Fibroblast of skin of left biceps (primary cell): Measurements from ENCODE around the gene SIGLEC11.
A peak's percentile ranks its signal among the peaks of the same experiment; 100 is the strongest.
"Not testable (repeated sequence)": the region's sequence is repeated elsewhere in the genome, so short reads cannot be mapped to it uniquely, and the experiment has no call there.

Source experiments
- DNase-seq, 2 experiments: peaks; one replicate each; pipeline ENCODE4 v3.0.0-alpha.2; 2013; ENCODE audit warnings: low read depth in 2 of 2

SIGLEC11 gene, protein sequence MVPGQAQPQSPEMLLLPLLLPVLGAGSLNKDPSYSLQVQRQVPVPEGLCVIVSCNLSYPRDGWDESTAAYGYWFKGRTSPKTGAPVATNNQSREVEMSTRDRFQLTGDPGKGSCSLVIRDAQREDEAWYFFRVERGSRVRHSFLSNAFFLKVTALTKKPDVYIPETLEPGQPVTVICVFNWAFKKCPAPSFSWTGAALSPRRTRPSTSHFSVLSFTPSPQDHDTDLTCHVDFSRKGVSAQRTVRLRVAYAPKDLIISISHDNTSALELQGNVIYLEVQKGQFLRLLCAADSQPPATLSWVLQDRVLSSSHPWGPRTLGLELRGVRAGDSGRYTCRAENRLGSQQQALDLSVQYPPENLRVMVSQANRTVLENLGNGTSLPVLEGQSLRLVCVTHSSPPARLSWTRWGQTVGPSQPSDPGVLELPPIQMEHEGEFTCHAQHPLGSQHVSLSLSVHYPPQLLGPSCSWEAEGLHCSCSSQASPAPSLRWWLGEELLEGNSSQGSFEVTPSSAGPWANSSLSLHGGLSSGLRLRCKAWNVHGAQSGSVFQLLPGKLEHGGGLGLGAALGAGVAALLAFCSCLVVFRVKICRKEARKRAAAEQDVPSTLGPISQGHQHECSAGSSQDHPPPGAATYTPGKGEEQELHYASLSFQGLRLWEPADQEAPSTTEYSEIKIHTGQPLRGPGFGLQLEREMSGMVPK

DNA sequence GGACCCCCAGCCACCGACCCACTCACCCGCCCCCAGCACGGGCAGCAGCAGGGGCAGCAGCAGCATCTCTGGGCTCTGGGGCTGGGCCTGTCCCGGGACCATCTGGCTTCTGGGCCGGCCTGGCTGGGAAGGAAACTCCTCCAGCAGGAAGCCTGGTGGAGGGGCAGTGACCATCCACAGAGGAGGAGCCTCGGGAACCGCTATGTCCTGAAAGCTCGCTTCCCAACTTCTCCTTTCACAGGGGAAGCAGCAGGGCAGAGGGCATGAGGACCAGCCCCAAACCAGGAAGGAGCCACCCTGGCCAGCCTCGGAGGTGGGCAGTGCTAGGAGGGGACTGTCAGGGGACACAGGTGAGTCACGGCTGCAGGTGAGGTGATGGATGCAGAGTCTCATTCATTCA is at the start of gene SIGLEC11:
Gene SIGLEC11, minus strand, starts transcription at position 193 of the 400 bp plus-strand sequence. Its CDS starts 91 bp downstream, at position 102.
- not testable (repeated sequence) for DNase-seq

- DNase-seq, result no peak
These were observed 47.6 kb upstream of the SIGLEC11 start for GRCh38 chr19:50008532-50008931.

DNA sequence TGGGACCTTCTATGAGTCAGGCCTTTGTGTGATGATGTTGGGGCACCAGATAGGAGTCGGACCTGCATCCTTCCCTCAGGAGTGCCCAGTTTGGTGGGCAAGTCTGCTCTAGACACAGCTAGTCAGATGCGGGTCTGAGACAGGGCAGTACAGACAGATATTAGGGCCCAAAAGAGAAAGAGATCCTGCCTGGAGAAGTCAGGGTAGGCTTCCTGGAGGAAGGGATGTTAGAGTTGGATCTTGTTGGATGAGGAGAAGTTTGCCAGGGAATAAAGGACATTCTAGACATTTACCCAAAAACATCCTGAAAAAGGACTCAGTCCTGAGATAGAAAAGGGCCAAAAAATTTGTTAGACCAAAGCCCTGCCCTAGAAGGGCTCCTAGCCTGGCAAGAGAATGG is 47.0 kb upstream of the SIGLEC11 start:
- DNase-seq, result no peak

DNA sequence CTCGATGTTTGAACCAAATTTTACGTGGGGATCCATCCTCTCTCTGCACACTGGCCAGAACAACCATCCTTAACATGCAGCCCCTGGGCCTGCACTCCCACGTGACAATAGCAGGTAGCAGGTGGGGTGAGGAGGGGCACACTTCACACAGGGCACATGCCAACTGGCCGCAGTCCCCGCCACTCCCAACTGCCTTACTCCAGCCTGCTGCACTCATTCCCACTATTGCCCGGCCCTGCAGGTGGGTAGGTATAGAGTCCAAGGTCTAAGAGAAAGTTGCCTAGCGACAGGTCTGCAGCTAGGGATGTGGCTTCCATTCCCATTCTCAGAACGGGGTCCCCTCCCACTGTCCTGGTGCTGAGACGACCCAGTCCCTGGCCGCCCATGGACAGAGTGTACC is 46.2 kb upstream of the SIGLEC11 start:
- no peak for DNase-seq

GRCh38 chr19:50005428-50005827 is 44.5 kb upstream of the SIGLEC11 start:
- no peak for DNase-seq

GRCh38 chr19:50003810-50004419 is 42.9 kb upstream of the SIGLEC11 start:
- peak; percentile 85 to 86 for DNase-seq

DNA sequence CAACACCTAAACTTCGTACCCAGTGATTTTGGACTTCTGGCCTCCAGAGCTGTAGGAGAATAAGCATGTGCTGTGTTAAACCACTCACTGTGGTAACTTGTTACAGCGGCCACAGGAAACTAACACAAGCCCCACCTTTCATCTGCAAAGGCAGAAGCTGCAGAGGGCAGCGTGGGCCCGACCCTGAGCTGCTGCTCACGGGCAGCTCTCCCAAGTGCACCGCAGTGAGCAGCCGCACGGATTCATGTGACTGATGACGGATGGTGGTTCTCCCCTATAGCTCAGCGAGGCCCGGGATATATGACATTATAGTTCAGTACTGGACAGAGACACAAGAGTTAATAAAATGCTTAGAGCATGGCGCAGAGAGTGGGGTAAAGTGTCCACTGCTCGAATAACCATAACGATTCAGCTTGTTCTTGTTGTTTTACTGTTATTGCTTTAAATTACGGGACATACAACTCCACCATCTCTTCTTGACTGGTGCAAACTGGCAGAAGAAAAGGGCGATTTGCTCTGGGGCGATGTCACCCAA is 42.3 kb upstream of the SIGLEC11 start:
- no peak for DNase-seq

- DNase-seq, result no peak
These were observed 41.5 kb upstream of the SIGLEC11 start for GRCh38 chr19:50002386-50002960.

GRCh38 chr19:50001775-50002174 is 40.8 kb upstream of the SIGLEC11 start:
- DNase-seq, result no peak

DNA sequence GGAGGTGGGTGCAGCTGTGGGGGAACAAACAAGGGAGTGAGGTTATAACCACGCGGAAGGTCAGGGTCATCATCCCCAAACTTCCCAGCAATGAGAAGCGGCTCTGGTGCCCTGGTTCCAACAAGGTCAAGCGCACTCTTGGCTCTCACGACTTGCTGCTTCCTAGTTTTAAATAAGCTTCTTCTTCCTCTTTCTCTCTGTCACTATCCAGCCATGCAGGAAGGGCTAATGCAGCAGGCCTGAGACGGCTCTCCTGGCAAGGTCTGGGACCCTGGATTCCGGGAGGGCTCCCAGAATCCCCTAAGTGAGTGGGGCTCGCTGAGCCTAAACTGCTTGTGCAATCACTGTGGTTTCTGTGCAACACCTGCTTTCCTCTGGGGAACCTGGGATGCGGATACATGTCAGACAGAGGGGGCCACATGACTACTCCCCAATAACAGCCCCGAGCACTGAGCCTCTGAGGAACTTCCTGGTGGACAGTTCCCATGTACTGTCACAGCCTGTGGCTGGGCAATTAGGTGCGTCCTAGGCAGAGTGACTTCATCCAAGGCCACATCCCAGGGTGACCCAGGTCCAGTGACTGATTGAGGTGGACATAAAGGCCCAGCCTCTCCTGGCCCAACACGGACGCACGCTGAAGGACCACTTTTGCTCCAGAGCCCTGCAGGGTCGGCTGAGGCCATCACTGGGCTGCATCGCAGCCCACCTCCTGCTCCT is 40.0 kb upstream of the SIGLEC11 start:
- no peak for DNase-seq

DNA sequence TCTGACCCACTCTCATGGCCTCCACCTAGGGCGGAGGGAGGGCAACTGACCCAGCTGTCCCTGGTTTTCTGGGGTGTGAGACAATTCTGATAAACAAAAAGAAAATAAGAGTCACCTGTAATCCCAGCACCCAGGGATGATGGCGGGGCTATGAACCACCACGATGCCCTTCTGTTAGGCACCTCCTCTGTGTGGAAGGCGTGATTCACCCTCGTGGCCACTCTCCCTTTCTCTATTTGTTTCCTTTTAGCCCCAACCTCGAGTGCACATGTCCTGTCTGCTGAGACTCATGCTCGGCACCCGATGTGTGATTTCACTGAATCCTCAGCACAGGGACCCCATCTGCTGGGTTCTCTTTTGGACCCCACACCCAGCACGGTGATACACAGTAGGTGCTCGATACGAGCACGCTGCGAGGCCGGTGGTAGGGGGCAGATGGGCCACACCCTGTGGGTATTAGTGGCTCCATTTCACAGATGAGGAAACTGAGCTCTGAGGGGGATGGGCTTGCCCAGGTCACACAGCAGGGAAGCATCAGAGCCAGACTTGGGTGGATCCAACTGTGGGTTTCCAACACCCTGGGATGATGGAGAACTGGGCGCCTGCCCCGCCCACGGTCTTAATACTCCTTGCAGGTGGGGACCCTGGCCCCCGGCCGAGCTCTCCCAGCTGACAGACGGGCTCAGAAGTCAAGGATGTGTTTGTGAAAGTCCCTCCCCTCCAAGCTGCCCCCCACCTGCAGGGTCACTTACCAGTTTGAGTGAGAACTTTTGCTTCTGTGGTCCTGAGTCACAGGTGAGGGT is 39.3 kb upstream of the SIGLEC11 start:
- DNase-seq, result no peak

GRCh38 chr19:49999371-50000010 is 38.5 kb upstream of the SIGLEC11 start:
- no peak for DNase-seq

DNA sequence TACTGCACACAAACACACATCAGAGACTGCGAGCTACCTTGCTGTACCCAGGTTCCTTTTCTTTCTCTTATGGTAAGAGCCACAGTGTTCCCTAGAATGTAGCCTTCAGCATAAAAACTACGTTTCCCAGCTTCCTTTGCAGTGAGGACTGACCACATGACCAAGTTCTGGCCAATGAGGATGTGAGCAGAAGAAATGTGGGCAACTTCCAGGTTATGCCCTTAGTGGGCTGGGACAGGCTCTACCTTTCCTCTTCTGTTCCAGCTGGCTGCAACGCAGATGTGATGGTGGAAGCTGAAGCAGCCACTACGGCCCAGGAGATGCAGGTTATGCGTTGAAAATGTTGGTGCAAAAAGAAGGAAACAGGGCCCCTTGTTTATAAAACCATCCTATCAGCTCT is 36.7 kb upstream of the SIGLEC11 start:
- DNase-seq, result no peak

- no peak for DNase-seq
These were observed 27.5 kb upstream of the SIGLEC11 start for GRCh38 chr19:49988433-49988832.

DNA sequence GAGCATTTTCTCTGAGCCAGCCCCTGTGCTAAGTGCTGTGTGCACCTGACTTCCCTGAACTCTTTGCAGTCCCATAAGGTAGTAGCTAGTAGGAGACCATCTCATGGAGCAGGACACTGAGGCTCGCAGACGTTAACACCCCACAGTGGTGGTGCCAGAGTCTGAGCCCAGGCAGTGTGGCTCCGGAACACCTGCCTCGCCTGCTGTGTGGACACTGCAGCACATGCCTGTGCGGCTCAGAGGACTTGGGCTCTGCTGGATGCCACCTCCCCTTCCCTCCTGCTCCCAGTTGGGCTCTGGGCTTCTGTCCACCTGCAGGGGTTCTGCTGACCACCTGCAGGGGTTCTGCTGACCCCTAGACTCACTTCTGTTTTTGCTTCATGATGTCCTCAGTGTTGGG is 27.0 kb upstream of the SIGLEC11 start:
- no peak for DNase-seq

DNA sequence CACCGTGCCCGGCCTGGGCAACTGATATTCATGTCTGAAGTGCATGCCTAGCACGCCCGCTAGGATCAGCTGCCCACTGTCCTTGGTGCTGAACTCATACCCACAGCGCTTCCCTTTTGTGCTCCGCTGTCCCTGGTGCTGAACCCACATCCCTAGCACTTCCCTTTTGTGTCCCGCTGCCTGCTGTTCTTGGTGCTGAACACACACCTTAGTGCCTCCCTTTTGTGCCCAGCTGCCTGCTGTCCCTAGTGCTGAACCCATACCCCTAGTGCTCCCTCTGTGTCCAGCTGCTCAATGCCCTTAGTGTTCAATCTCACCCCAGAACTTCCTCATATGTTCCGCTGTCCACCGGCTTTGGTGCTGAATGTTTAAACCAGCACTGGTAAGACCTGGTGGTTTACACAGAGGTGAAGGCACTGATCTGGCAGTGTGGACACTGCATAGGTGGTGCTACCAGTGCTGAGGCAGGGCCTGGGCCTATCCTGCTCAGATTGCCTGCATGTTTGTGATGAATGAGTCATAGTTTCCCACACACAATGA is 26.3 kb upstream of the SIGLEC11 start:
- peak; percentile 70 to 75 for DNase-seq

DNA sequence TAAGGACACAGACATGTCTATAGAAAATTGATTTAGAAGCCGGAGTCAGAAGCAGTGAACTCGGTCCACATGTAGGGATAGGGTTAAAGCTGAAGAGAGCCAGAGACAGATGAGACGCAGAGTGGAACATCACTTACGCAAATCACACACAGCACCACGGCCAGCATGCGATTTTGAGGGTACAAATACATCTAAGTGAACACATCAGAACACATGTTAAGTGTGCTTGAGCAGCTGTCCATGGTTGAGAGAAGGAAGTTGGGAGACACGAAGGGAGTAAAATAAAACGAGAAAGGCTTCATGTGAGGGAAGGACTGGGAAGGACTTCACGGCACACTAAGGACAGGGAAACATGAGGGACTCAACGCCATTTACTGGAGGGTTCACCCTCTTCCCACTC is 25.4 kb upstream of the SIGLEC11 start:
- DNase-seq, result no peak

GRCh38 chr19:49985871-49986270 is 24.9 kb upstream of the SIGLEC11 start:
- DNase-seq, result no peak

GRCh38 chr19:49984491-49984890 is 23.5 kb upstream of the SIGLEC11 start:
- no peak for DNase-seq
